Activated B cell treated with CpG ODN at 0.5 μM for 24 hours (primary cell): ENCODE measurements around the gene RAB6B. TPM values are rescaled to one million over a fixed set of nuclear protein-coding genes. Genes with fewer than 3 reads are reported as not detected.

ENCODE experiments used
- ATAC-seq: fragments of 200-7000 bp; cut with Tn5 transposase; one replicate; pipeline ENCODE4 v1.10.0; 2021; ENCODE audit warnings: low read depth, mild to moderate bottlenecking, moderate library complexity
- CTCF ChIA-PET: fragments of 350-600 bp; sonication (Branson Sonifier 250); formaldehyde crosslinking; loops from one replicate; lab custom pipeline; 2021; ENCODE audit warnings: antibody characterized with exemption; lab: Charles Lee
- POLR2A ChIA-PET: fragments of 350-600 bp; sonication (Branson Sonifier 250); formaldehyde crosslinking; loops from one replicate; lab custom pipeline; 2021; ENCODE audit warnings: antibody characterized with exemption; lab: Charles Lee
- DNase-seq: peaks from one replicate; pipeline ENCODE4 v3.0.0; 2022
- H3K27ac Mint-ChIP-seq: one replicate; pipeline ENCODE4 v1.8.0; 2020; ENCODE audit warnings: mixed read lengths
- H3K27me3 Mint-ChIP-seq: one replicate; pipeline ENCODE4 v1.8.0; 2021; ENCODE audit warnings: mixed read lengths
- H3K36me3 Mint-ChIP-seq: one replicate; pipeline ENCODE4 v1.8.0; 2021; ENCODE audit warnings: low read depth, mixed read lengths
- H3K4me1 Mint-ChIP-seq: one replicate; pipeline ENCODE4 v1.8.0; 2021; ENCODE audit warnings: mixed read lengths
- H3K4me3 Mint-ChIP-seq: one replicate; pipeline ENCODE4 v1.8.0; 2020; ENCODE audit warnings: mild to moderate bottlenecking, mixed read lengths
- H3K9me3 Mint-ChIP-seq: one replicate; pipeline ENCODE4 v1.8.0; 2020; ENCODE audit warnings: mixed read lengths
- CTCF ChIP-seq: fragments of 200-600 bp; IDR thresholded peaks from one replicate; pipeline ENCODE4 v1.8.0; 2022; ENCODE audit warnings: antibody characterized with exemption, mild to moderate bottlenecking
- intact Hi-C: fragments of 100-400 bp; cut with micrococcal nuclease; formaldehyde crosslinking; loops from one replicate; pipeline ENCODE4 v1.15.1; 2024
- total RNA-seq: library from RNA; stranded (reverse); gene quantifications from 2 replicates; pipeline ENCODE4 v1.2.3, GENCODE V29; 2022

RAB6B gene
- total RNA-seq, 1 donor from 2014 or later, result not detected

GRCh38 chr3:133888726-133889340, 6.8 kb downstream of the RAB6B start:
- no peaks in the 10 kb centered on the region for H3K36me3 Mint-ChIP-seq
- H3K9me3 Mint-ChIP-seq, result no peaks in the 10 kb centered on the region
- no peak overlapping the region for H3K27ac Mint-ChIP-seq
- ChIA-PET CTCF (no interaction called here), POLR2A (no interaction called here)
- TF ChIP-seq CTCF, result no peak
- DNase-seq (no peak), ATAC-seq (no peak)
- H3K4me1 Mint-ChIP-seq, result no peaks in the 10 kb centered on the region
- H3K4me3 Mint-ChIP-seq, result no peak overlapping the region
- H3K27me3 Mint-ChIP-seq, result peaks cover 40% of the 10 kb centered on the region
- intact Hi-C loops, result no loop called here

- CTCF ChIA-PET, result no interaction called here
- DNase-seq, result no peak
These were observed 7.6 kb downstream of the RAB6B start for GRCh38 chr3:133887803-133888703.

GRCh38 chr3:133887074-133887802, 8.4 kb downstream of the RAB6B start:
- no peaks in the 10 kb centered on the region for H3K4me1 Mint-ChIP-seq
- no peak for TF ChIP-seq CTCF

More at GRCh38 chr3:133887803-133888703, 7.6 kb downstream of the RAB6B start:
- POLR2A ChIA-PET, result no interaction called here
- no peaks in the 10 kb centered on the region for H3K9me3 Mint-ChIP-seq
- H3K36me3 Mint-ChIP-seq, result no peaks in the 10 kb centered on the region
- no peak for TF ChIP-seq CTCF
- no peak overlapping the region for H3K27ac Mint-ChIP-seq
- intact Hi-C loops, result no loop called here
- H3K4me1 Mint-ChIP-seq, result no peaks in the 10 kb centered on the region
- H3K4me3 Mint-ChIP-seq, result no peak overlapping the region
- peaks cover 34% of the 10 kb centered on the region for H3K27me3 Mint-ChIP-seq
- no peak for ATAC-seq

GRCh38 chr3:133886031-133886722, 9.5 kb downstream of the RAB6B start:
- Mint-ChIP-seq H3K4me3 (no peak overlapping the region), H3K4me1 (no peaks in the 10 kb centered on the region), H3K27me3 (peaks cover 19% of the 10 kb centered on the region), H3K9me3 (no peaks in the 10 kb centered on the region), H3K27ac (no peak overlapping the region), H3K36me3 (no peaks in the 10 kb centered on the region)
- ATAC-seq (no peak), DNase-seq (no peak)
- ChIA-PET POLR2A (no interaction called here), CTCF (no interaction called here)
- no peak for TF ChIP-seq CTCF
- intact Hi-C loops, result no loop called here

More at GRCh38 chr3:133887074-133887802, 8.4 kb downstream of the RAB6B start:
- no peaks in the 10 kb centered on the region for H3K36me3 Mint-ChIP-seq
- H3K27me3 Mint-ChIP-seq, result peaks cover 27% of the 10 kb centered on the region
- H3K4me3 Mint-ChIP-seq, result no peak overlapping the region
- ChIA-PET POLR2A (no interaction called here), CTCF (no interaction called here)
- H3K9me3 Mint-ChIP-seq, result no peaks in the 10 kb centered on the region
- intact Hi-C loops, result no loop called here
- no peak overlapping the region for H3K27ac Mint-ChIP-seq
- no peak for DNase-seq
- no peak for ATAC-seq
